HG03095 (cell line): ENCODE measurements around the gene C1QTNF9.
"Not testable (repeated sequence)": the region's sequence is repeated elsewhere in the genome, so short reads cannot be mapped to it uniquely, and the experiment has no call there.

Experiments
- ATAC-seq: cut with Tn5 transposase; IDR thresholded peaks from one replicate; pipeline ENCODE4 v1.9.1; 2021; ENCODE audit warnings: moderate library complexity; ENCODE audit not compliant: unreplicated experiment

C1QTNF9 gene, protein sequence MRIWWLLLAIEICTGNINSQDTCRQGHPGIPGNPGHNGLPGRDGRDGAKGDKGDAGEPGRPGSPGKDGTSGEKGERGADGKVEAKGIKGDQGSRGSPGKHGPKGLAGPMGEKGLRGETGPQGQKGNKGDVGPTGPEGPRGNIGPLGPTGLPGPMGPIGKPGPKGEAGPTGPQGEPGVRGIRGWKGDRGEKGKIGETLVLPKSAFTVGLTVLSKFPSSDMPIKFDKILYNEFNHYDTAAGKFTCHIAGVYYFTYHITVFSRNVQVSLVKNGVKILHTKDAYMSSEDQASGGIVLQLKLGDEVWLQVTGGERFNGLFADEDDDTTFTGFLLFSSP

DNA sequence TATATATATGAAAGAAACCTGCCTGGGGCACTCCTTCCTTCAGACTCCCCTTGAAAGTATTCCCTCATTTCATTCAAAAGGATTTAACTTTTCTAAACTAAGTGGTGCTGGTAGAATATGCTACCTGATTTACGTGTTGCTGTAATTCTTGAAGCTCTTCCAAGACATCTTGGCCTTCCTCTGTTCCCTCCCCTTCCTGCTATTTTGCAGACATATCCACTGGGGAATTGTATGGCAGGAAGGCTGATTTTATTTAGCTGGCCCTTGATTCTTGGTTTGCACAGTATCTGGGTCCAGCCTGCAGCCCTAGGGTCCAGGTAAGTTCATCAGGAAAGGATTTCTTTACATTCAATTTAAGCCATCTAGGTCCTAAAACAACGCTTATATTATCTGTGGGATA, at the start of gene C1QTNF9:
C1QTNF9 (plus strand) TSS at position 281 of the 400 bp plus-strand sequence. CDS start 6,424 bp downstream, outside the sequence.
- ATAC-seq, result not testable (repeated sequence)

DNA sequence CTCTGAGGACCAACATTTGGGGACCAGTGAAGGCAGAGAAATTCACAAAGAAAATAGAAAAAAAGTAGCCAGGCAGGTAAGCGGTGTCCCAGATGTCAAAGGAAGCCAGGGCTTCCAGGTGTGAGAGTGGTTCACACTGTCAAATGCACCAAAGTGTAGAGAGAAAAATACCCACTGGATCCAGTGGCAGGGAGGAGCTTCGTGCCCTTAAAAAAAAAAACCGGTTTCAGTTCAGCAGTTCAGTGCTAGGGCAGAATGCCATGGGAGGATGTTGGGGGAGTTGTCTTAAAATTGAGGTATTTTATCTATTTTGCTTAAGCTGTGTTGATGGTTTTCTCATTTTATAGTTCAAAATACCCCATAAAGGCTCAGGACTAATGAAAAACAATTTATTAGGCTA, 47.8 kb upstream of the C1QTNF9 start:
- ATAC-seq, result no peak

DNA sequence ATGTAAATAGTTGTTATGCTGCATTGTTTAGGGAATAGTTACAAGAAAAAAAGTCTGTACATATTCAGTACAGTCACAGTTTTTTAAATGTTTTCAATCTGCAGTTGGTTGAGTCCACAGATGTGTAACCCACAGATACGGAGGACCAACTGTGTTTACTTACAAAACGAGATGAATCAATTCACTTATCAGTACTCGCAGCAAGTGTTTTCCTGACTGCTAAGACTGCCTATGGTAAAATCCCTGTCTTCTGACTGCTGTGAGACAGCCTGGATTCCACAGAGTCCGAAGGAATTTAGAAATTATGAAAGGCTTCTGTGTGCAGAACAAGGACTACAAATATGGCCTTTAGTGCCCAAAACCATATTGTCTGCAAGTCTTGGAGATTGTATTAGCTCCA, 45.7 kb upstream of the C1QTNF9 start:
- ATAC-seq, result no peak

DNA sequence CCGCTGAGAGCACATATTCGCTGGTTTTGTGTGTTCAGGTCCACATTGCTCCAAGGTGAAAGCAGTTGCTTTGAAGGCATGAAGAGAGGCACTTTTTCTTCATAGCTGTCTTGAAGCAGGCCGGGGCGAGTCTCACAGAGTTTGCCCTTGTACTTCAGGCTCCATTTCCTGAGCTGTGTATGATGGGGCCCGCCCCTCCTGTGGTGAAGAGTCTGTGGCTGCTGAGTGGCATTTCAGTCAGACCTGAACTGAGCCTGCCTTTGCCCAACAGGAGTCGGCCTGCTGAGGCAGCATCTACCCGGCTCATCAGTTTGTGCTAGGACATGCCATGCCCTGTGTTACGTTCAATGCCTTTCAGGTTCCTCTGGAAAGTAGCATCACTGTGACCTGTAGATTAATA, 44.4 kb upstream of the C1QTNF9 start:
- ATAC-seq, result peak; percentile 51

DNA sequence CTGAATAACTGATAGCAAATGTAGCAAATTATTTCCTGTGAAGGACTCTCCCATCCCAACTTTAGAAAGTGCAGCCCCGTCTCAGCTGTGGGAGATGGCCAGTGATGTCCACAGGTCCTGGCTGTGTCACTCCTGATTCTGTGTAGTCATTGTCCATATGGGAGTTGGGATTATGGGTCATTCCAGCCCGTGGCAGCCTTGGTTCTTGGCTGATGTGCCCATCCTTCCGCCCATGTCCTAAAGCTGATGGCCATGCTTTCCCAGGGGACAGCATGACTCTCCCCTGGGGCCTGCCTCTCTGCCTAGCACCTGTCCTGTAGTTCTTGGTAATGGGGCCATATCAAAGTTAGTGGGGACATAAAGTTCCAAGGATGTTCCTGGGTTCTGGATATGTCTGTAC, 43.9 kb upstream of the C1QTNF9 start:
- no peak for ATAC-seq

DNA sequence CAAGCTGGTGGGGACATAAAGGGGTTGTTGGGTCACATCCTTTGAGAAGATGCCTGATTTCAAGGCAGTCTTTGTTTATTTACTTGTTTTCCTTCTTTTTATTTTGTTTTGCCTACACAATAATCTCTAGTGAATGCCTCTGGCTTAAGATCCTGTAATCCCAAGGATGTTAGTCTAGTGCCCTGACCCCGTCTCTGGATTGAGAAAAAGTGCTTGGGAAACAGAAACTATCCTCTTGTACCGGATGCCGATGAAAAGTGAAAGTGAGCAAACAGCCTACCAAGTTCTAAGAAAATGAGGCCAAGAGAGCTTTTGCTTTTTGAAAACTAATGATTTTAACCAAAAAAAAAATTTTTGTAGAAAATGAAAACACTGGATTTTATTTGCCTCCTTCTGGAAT, 42.1 kb upstream of the C1QTNF9 start:
- no peak for ATAC-seq

DNA sequence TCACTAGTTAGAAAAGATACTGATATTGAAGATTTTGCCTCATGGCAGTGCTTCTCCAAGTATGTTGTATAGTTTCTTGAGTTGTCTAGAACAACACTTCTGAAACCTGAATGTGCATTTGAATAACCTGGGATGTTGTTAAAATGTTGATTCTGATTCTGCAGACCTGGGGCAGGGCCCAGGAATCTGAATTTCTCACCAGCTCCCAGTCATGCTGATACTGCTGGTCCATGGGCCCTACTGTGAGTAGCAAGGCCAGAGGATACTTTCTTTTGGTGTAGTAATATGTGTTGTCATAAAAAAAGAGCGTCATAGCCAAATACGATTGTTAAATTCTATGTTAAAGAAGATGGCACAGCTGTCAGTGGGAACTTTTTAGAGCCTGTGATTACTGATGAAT, 41.6 kb upstream of the C1QTNF9 start:
- no peak for ATAC-seq

DNA sequence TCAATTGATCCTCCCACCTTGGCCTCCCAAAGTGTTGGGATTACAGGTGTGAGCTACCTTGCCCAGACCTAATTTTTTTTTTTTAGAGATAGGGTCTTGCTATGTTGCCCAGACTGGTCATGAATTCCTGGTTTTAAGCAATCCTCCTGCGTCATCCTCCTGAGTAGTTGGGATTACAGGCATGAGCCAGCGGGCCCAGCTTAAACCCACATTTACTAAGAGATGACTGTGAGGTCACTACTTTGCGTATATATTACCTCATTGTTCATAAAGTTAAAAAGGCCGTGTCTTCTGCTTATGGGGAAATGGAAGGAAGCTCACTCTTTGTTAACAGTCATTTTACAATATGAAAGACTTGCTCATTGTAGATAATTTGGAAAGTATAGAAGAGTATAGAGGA, 39.6 kb upstream of the C1QTNF9 start:
- no peak for ATAC-seq

DNA sequence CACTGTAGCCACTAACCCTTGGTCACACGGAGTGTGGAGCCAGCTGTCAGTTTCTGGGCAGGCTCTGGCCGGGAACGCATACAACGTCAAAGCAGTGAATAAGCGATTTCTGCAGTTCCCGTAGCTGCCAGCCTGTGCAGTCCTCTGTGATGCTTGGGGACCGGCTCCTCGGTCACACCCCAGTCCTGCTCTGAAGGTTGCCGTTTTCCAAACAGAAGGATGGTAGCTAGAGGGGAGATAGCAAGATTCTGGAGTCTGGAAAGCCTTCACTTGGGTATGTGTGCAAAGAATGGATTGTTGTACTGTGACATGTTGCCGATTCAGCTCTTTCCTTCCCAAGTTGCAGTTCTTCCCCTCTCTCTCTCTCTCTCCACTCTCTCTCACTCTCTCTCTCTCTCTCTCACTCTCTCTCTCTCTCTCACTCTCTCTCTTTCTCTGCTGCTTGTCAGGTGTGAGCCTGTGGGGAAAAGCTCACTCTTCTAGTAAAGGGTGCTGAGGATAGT, 38.7 kb upstream of the C1QTNF9 start:
- peak; percentile 48 for ATAC-seq

DNA sequence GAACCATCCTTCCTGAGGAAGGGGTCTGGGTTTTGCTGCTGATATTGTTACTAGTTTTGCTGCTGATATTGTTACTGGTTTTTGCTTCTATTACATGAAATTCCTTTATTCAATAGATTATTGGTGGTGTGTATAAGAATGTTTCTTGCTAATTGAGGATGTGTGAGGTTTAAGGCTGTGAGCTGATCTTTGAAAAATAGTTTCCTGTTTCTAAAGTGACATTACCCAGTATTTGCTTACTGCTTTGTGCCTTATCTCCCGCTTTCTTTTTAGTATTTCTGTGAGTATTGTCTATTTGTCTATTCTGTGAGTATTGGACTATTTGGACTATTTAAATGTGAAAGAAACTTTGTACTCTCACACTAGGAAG, 38.2 kb upstream of the C1QTNF9 start:
- no peak for ATAC-seq

DNA sequence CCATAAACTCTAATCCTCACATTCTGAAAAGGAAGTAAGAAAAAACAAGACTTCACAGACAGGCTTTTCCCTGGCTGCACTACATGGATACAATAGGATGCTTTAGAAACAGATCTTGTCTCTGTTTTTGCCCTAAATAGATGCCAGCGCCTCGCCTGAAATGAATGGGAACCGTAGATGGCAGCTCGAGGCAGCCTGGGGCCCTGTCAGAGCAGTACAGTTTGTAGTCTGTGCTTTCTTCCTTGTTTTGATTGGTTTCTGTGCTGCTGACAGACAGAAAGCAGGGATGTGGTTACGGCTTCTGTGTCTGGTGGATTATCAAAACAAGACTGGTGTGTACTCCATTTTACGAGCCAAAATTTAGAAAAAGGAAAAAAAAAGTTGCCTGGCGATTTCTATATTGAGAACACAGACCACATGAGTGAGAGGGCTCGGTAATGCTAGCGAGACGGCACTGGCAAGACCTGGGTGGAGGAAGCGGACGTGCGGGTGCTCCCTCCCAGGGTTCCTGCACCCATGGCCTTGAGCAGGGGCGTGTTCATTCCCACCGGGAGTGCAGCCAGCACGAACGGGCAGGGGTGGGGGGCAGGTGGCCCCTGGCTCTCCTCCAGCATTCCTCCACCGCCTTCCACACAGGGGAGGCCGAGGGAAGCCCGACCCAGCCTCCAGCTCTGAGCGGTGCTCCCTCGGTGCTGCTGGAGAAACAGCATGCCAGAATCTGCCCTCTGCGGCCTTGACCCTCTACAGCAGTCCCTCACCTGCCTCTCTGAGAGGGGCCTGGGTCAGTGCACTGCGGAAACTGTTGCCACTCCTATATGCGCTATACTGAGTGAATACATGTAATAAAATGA, 37.6 kb upstream of the C1QTNF9 start:
- peak; percentile 41 for ATAC-seq

DNA sequence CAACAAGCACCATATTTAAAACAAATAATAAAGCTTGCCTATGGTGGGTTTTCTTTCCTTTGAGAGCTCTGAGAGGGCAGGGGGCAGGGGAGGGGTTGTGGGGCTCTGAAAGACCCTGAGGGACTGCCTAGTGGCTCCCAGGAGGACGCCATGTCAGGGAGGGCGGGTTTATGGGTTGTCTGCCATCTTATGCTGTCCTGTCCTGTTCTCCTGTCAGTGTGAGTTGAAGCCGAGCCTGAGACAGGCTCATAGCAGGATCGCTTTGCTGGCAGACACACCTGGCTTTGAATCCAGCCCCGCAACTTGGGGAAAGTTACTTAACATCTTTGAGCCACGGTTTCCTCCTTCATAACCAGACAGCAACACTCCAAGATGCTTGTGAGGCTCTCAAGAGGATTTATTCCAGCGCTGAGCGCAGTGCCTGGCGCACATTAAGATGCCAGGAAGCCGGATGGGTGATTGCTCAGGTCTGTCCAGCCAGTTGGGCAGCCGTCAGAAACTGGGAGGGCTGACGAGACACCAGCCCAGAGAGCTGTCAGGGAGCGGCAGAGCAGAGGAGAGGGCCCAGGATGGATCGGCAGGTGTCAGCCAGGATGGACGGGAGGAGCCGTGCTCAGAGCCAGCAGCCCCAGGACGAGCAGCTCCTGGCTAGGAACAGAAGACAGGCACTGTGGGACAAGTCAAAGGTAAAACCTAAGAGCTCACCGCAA, 36.8 kb upstream of the C1QTNF9 start:
- ATAC-seq, result no peak

DNA sequence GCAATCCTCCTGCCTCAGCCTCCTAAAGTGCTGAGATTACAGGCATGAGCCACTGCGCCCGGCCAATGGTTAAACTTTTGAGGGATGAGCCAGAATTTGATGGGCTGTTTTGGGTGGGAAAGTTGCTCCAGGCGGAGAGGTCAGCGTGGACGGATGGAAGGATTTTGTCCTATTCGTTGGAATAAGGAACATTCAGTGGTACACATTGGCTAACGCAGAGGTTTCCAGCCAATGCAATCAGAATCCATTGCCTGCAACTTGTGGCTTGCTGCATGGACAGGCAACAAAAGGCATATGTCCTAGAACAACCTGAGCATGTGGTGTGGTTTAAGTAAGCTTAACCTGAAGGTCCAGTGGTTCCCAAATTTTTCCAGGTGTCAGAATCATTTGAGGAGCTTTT, 35.5 kb upstream of the C1QTNF9 start:
- ATAC-seq, result no peak

DNA sequence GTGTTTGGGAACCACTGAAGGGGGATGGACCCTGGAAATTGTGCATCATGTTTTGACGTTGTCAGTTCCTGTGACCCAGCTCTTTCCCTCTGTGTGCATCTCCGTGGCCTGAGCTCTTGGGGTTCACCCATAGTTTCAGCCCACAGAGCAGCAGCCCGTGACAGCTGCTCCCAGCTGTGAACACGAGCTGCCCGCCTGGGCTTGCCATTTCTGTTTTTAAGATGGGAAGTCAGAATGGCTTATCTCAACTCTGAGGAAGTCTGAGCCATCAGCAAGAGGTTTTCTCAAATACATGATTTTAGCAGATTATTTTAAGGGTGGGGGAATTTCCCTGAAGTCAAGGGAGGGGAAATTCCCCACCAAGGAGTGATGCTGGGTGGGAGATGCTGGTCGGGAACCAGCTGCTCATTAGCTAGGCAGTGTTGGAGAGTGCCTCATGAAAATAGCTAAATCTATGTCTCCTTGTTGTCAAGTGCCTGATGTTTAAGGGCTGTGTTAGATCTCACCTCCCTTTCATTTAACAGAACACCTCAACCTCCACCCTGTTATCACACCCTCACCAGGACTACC, 34.8 kb upstream of the C1QTNF9 start:
- ATAC-seq, result peak; percentile 50

DNA sequence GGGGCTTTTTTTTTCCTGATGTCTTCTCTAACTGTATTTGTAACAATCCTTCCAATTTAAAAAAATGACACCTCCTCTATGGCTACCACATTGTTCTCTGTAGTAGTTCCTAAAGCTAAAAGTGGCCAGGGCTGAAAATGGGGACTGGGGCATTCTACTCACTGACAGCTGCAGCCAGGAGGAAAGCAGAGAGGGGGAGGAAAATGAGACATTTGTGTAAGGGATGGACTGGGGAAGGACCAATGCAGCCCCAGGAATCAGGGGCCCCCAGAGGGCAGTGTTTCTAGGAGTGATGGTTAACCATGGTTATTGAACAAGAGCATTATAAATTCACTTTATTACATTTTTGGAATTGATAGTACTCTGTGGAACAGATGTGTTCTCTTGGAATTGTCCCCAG, 34.3 kb upstream of the C1QTNF9 start:
- ATAC-seq, result no peak

DNA sequence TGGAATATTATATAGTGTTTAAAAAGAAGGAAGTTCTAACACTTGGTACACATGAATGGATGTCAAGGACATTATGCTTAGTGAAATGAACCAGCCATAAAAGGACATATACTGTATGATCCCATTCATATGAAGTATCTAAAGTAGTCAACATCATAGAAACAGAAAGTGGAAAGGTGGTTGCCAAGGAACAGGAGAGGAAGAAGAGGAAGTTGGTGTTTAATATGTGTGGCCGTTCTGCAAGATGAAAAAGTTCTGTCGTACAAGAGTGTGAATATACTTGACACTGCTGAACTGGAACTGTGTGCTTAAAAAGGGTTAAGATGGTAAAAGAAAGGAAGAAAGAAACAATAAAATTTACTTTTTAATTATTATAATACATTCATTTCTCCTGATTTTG, 33.1 kb upstream of the C1QTNF9 start:
- ATAC-seq, result no peak

DNA sequence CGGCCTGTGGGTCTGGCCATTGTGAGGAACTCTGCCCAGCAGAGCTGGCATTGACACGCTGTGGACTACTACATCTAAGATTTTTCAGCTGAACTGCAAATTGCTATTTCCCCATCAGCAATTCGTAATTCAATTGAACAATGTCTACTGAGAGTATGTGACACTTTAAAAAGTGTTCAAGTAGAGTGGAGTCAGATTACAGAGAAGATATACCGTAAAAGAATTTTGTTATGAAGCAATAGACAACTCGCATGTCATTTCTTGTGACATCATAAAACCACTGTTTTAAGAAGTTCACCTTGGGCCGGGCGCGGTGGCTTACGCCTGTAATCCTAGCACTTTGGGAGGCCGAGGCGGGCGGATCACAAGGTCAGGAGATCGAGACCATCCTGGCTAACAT, 32.5 kb upstream of the C1QTNF9 start:
- ATAC-seq, result no peak

DNA sequence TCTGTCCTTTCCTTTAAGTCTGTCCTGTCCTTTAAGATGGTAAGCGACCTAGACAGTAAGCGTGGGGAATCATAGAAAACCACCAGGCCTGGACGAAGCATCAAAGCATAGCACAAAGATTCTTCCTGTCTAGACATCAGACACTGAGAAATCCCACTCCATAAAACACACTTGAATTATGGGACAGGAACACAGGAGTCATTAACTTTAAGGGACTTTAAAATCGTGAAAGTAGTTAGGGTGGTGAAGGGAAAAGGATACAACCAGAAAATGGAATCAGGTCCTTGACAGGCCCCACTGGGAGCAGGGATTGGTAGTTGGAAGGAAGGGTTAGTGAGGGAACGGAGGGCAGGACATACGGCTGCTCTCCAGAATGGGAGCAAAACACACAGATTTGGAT, 31.6 kb upstream of the C1QTNF9 start:
- ATAC-seq, result no peak

DNA sequence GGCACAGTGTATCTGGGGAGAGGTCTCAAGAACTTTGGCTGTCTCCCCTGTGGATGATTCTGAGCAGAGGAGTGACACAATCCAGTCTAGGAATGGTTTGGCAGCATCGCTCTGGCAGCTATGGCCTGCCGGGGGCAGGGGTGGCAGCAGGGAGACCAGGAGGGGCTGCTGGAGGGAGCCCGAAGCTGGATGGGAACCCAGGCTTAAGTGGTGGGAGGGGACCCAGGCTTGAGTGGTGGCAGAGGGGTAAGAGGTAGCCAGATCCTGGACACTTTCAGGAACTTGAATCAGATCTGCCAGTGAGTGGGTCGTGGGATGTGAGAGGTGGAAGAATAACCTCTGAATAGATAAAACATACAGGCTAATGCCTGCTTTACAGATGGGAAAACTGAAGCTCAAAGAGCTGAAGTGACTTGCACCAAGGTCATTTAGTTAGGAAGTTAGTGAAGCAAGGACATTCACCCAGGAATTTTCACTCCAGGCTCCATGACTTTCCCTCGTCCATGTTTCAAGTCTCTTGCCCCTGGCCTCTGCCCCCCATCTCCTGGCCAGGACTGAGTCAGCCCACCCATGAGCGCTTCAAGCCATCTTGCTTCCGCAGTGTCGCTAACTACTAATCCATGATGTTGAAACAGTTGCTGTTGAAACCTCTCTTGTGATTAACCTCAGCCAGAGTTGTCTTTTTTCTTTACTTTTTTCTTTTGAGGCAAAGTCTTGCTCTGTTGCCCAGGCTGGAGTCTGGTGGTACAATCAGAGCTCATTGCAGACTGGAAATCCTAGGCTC, 29.9 kb upstream of the C1QTNF9 start:
- no peak for ATAC-seq

DNA sequence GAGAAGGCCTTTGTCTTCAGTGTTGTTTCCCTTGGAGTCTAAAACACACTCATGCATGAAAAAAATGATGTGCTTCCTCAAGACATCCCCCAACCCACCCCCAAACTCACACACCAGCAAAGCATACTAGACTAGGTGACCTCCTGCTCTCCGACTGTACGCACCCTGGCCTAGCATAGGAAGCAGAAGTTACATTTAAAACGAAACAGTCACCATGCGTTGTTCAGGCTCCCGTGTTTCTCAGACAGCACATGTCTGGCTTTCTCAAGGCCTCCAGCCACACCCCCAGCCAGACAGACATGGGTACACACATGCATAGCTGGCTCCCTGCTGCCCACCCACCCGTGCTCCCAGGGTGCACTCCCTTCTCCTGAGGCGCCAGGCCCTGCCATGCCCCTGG, 28.7 kb upstream of the C1QTNF9 start:
- ATAC-seq, result no peak
